NCI-H2171 (cell line): ENCODE results near the gene EPS8.
A peak's percentile ranks its signal among the peaks of the same experiment; 100 is the strongest.

Source experiments
- DNase-seq: peaks from one replicate; lab custom pipeline; 2025; lab: John Stamatoyannopoulos, UW

The EPS8 gene

GRCh38 chr12:15601210-15601800 lies 187.9 kb downstream of the EPS8 start:
- no peak for DNase-seq

- no peak for DNase-seq
Measured at GRCh38 chr12:15600223-15600935, 188.8 kb downstream of the EPS8 start.

- no peak for DNase-seq
Measured at GRCh38 chr12:15599266-15600037, 189.7 kb downstream of the EPS8 start.

- no peak for DNase-seq
Measured at GRCh38 chr12:15597125-15597830, 191.9 kb downstream of the EPS8 start.

GRCh38 chr12:15596174-15596573 lies 193.0 kb downstream of the EPS8 start:
- no peak for DNase-seq

GRCh38 chr12:15592934-15593333 lies 196.3 kb downstream of the EPS8 start:
- DNase-seq: no peak

GRCh38 chr12:15591811-15592210 lies 197.4 kb downstream of the EPS8 start:
- no peak for DNase-seq

GRCh38 chr12:15590180-15590826 lies 198.9 kb downstream of the EPS8 start:
- peak; percentile 1 for DNase-seq

- DNase-seq: no peak
Measured at GRCh38 chr12:15589328-15590032, 199.7 kb downstream of the EPS8 start.

- DNase-seq: no peak
Measured at GRCh38 chr12:15584366-15585041, 204.7 kb downstream of the EPS8 start.

- DNase-seq: no peak
Measured at GRCh38 chr12:15583804-15584203, 205.4 kb downstream of the EPS8 start.

- no peak for DNase-seq
Measured at GRCh38 chr12:15581006-15581405, 208.2 kb downstream of the EPS8 start.

- no peak for DNase-seq
Measured at GRCh38 chr12:15580431-15580830, 208.8 kb downstream of the EPS8 start.

GRCh38 chr12:15575671-15576541 lies 213.3 kb downstream of the EPS8 start:
- DNase-seq: no peak

- no peak for DNase-seq
Measured at GRCh38 chr12:15574353-15574752, 214.8 kb downstream of the EPS8 start.
